Mucosa of stomach (tissue), 1 donor: ENCODE measurements around the gene COMMD7.

ENCODE experiments used
- H3K27me3 ChIP-seq: one replicate; pipeline ENCODE4 v1.7.0; 2013; ENCODE audit warnings: mild to moderate bottlenecking, low read length; ENCODE audit not compliant: control insufficient read depth, insufficient read depth
- H3K36me3 ChIP-seq: one replicate; pipeline ENCODE4 v1.7.0; 2013; ENCODE audit warnings: low read length; ENCODE audit not compliant: control insufficient read depth, insufficient read depth
- H3K4me1 ChIP-seq: one replicate; pipeline ENCODE4 v1.7.0; 2013; ENCODE audit warnings: mild to moderate bottlenecking, low read length; ENCODE audit not compliant: control insufficient read depth, insufficient read depth
- H3K4me3 ChIP-seq: one replicate; pipeline ENCODE4 v1.7.0; 2013; ENCODE audit warnings: low read length
- H3K9ac ChIP-seq: one replicate; pipeline ENCODE4 v1.7.0; 2013; ENCODE audit warnings: mild to moderate bottlenecking, low read length, moderate library complexity
- H3K9me3 ChIP-seq: one replicate; pipeline ENCODE4 v1.7.0; 2013; ENCODE audit warnings: mild to moderate bottlenecking, low read length, moderate library complexity; ENCODE audit not compliant: control insufficient read depth
- donor health status: Pancreatic carcinoma.

COMMD7 gene

DNA sequence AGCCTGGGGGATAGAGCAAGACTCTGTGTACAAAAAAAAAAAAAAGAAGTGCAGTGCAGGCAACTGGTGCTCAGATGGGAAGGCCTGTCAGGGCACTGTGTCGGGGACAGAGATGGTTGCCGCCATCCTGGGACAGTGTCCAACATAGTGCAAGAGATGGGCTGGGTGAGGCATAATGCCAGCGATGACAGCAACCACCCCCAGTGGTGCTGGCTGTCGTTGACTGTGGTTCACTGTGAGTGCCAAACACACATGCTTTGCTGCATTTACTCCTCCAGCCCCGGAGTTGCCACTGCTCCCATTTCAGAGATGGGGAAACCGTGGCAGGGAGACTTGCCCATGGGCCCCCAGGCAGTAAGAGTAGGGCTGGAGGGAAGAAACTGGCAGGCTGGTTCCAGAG lies 64.3 kb downstream of the COMMD7 start:
- Histone ChIP-seq H3K9me3 (no peaks in the 10 kb centered on the region), H3K36me3 (no peaks in the 10 kb centered on the region), H3K4me1 (peaks cover 5% of the 10 kb centered on the region), H3K27me3 (no peaks in the 10 kb centered on the region), H3K4me3 (no peak overlapping the region), H3K9ac (no peak overlapping the region)

DNA sequence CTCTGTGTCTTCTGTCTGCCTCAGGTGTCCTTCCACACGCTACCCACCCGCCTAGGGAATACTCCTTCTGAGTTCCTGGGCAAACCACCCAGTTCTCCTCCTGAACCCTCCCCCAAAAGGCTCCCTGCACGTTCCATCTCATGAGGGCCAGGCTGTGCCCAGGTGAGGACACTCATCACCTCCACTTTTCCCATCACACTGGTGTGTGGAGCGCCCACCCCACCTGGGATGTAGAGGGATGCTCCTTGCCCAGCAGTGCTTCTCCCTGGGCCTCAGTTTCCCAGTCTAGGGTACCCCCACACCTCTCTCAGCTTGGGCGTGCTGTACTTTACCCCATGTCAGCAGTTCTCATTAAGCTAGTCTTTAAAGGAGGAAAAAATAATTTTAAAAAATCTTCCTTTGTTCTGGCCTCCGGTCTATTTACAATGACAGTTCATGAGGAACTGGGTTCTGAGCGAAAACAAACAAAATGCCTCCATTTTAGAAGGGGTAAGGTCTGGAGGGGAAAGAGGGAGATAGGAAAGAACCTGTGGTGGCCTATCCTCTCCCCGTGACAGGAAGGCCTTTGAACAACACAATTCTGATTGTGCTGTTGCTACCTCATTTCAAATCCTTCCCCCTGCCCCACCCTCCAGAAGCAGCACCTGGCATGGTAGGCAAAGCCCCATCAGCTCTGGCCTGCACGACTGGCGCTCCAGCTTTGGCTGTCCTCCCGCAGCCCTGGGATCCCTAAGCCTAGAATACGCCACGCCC lies 67.9 kb downstream of the COMMD7 start:
- no peak overlapping the region for H3K4me3 ChIP-seq

DNA sequence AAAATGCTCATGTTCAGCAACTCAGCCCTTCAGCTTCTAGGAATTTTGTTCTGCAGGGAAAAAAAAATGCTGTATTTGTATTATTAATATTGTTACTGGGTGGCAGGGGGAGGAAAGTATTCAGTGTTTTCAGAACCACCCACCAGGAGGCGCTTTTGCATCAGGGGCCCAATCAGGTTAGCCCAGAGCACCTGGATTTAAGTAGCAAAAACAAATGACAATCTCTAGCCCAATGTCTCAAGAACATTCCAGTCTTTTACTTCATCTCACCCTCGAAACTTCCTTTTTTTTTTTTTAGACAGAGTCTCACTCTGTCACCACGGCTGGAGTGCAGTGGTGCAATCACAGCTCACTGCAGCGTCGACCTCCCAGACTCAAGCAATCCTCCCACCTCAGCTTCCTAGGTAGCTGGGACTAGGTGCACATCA lies 68.9 kb downstream of the COMMD7 start:
- H3K36me3 ChIP-seq, result no peaks in the 10 kb centered on the region
- H3K4me1 ChIP-seq, result no peaks in the 10 kb centered on the region
- no peak overlapping the region for H3K4me3 ChIP-seq
- H3K9me3 ChIP-seq, result no peaks in the 10 kb centered on the region
- H3K9ac ChIP-seq, result no peak overlapping the region
- H3K27me3 ChIP-seq, result no peaks in the 10 kb centered on the region

More for the DNA sequence above, 67.9 kb downstream of the COMMD7 start:
- Histone ChIP-seq H3K27me3 (no peaks in the 10 kb centered on the region), H3K36me3 (no peaks in the 10 kb centered on the region), H3K4me1 (no peaks in the 10 kb centered on the region), H3K9me3 (no peaks in the 10 kb centered on the region), H3K9ac (no peak overlapping the region)

DNA sequence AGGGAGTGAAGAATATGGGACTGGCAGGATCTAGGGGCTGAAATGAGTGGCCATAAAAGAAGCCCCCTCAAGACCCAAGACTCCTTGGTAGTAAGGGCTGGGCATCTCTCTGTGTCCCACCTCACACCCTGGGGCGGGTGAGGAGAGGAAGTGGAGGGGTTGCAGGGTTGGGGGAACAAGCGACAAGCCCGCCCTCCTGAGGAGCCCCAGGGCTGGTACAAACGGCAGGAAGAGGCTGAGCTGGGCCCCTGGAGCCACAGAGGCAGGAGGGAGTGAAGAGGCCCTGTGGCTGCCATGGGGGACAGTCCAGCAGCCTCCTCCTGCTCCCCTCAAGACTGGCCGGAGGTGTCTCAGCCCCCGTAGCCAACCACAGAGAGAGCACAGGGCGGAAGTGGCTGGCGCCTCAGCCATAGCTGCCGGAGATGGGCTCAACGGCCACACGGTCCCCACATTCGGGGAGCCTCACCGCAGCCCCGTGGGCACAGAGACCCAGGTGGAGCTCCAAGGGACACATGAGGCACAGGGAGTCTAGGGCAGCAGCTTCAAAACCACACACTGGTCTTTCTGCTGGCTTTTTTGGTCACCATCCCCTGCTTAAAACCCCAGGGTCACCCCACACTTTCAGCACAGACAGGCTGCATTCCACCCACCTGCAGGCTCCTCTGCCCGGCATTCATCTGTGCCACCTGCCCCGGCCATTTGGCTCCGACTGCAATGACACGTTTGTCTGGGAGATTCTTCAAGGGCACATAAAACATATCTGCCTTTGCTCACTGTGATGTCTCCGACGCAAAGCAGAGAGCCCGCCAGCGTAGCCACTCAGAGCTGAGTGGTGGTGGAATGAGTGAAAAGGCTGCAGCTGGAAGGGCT lies 70.0 kb downstream of the COMMD7 start:
- no peak overlapping the region for H3K9ac ChIP-seq

DNA sequence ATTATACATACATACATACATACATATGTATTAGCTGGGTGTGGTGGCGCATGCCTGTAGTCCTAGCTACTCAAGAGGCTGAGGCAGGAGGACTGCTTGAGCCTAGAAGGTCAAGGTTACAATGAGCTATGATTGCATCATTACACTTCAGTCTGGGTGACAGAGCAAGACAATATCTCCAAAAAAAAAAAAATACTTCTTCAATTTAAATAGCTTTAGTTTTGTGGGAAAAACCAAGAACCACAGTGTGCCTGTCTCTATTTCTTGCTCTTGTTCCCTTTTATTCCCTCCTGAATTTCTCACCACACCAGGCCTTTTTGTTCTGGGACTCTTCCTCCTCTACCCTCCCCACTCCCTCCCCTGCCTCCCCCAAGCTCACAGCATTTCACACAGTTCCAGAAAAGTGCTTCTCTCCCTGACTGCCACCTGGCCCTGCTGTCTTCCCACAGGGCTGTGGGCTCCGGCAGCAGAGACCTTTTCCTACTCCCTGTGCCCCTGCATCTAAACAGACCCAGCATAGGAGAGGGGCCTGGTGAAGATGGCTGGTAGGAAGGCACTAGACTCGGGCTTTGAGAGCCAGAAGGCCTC lies 70.8 kb downstream of the COMMD7 start:
- H3K36me3 ChIP-seq, result no peaks in the 10 kb centered on the region
- no peaks in the 10 kb centered on the region for H3K9me3 ChIP-seq
- no peaks in the 10 kb centered on the region for H3K27me3 ChIP-seq
- no peaks in the 10 kb centered on the region for H3K4me1 ChIP-seq
- H3K9ac ChIP-seq, result no peak overlapping the region
- no peak overlapping the region for H3K4me3 ChIP-seq

More for the DNA sequence above, 70.0 kb downstream of the COMMD7 start:
- Histone ChIP-seq H3K36me3 (no peaks in the 10 kb centered on the region), H3K9me3 (no peaks in the 10 kb centered on the region), H3K27me3 (no peaks in the 10 kb centered on the region), H3K4me1 (no peaks in the 10 kb centered on the region), H3K4me3 (no peak overlapping the region)

DNA sequence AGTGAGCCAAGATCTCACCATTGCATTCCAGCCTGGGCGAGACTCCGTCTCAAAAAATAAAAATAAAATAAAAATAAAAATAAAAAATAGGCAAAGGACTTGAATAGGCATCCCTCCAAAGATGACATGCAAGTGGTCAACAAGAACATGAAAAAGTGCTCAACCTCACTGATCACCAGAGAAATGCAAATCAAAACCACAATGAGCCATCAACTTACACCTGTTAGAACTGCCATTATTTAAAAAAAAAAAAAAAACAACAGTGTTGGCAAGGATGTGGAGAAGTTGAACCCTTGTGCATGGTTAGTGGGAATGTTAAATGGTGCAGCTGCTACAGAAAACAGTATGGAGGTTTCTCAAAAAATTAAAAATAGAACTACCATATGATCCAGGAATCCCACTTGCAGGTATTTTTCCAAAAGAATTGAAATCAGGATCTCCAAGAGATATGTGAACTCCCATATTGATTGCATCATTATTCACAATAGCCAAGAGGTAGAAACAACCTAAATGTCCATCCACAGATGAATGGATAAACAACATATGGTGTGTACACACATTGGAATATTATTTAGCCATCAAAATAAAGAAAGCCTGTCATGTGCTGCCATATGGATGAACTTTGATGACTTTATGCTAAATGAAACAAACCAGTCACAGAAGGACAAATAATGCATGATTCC lies 72.4 kb downstream of the COMMD7 start:
- Histone ChIP-seq H3K9me3 (no peaks in the 10 kb centered on the region), H3K9ac (no peak overlapping the region), H3K27me3 (no peaks in the 10 kb centered on the region), H3K4me1 (no peaks in the 10 kb centered on the region), H3K4me3 (no peak overlapping the region), H3K36me3 (no peaks in the 10 kb centered on the region)

DNA sequence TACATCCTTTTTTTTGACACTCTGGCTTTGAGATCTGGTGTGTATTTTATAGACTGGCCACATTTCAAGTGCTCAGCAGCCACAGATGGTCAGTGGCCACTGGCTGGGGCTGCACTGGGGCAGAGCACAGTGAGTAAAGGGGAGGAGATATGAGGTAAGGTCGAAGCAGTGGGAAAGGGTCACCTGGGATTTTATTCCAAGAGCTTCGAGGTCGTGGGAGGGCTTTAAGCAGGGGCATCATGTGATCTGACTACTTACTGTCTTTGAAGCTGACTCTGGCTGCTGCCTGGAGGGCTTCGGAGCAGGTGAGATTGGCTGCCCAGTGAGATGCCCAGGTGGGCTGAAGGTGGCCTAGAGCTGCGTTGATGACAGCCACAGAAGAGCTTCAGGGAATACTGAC lies 76.2 kb downstream of the COMMD7 start:
- no peaks in the 10 kb centered on the region for H3K27me3 ChIP-seq
- H3K4me1 ChIP-seq, result peaks cover 7% of the 10 kb centered on the region
- H3K9ac ChIP-seq, result no peak overlapping the region
- no peak overlapping the region for H3K4me3 ChIP-seq
- no peaks in the 10 kb centered on the region for H3K9me3 ChIP-seq
- no peaks in the 10 kb centered on the region for H3K36me3 ChIP-seq

DNA sequence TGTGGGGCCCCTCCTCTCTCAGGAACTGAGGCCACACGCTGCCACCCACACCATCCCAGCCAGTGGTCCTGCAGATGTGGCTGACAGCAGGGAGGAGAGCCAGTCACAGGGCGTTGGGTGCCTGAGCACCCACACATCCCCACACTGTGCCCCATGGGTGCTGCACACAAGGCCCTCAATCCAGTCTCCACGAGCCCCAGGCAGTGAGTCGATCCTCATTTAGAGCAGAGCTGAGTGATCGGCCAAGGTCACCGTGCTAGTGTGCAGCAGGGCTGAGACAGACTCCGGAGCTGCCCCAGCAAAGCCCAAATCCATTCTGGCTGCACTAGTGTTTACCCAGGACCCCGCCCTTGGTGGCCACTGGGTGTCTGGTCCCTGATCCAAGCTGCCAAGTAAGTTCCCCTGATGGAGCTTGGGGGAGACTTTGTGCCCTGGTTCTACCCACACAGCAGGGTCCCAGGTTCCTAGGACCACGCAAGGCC lies 78.5 kb downstream of the COMMD7 start:
- no peaks in the 10 kb centered on the region for H3K9me3 ChIP-seq
- H3K9ac ChIP-seq, result no peak overlapping the region
- peaks cover 7% of the 10 kb centered on the region for H3K4me1 ChIP-seq
- no peaks in the 10 kb centered on the region for H3K36me3 ChIP-seq
- no peak overlapping the region for H3K4me3 ChIP-seq
- no peaks in the 10 kb centered on the region for H3K27me3 ChIP-seq

DNA sequence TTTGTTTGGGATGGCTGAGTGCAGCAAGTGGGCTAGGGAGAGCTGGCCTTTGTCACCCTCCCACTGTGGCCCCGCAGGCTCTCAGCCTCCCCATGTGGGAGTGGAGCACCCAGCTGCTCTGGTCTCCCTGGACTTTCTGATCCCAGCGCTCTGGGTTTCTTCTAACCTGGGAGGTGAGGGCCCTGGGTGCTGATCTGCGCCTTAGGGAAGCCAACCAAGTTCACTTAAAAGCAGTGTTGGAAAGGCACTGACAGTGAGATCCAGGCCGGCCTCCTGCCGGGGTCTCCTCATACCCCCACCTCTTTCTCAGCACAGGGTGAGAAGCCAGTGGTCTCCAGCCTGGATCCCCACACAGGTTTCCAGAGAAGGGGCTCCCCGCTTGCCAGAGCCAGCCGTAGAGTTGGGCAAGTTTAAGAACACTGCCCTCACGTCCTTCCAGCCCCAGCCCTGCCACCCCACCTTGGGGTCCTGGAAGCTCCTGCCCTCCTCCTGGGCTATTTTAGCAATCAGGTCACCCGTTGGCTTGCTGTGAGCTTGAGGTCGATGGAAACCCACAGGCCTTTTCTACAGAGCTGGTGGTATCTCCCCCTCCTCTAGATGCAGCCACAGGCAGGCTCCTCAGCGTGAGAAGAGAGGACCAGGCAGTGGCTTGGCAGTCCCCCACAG lies 79.1 kb downstream of the COMMD7 start:
- no peaks in the 10 kb centered on the region for H3K27me3 ChIP-seq
- no peak overlapping the region for H3K4me3 ChIP-seq
- H3K9ac ChIP-seq, result no peak overlapping the region
- peaks cover 7% of the 10 kb centered on the region for H3K4me1 ChIP-seq
- H3K9me3 ChIP-seq, result no peaks in the 10 kb centered on the region
- H3K36me3 ChIP-seq, result no peaks in the 10 kb centered on the region

DNA sequence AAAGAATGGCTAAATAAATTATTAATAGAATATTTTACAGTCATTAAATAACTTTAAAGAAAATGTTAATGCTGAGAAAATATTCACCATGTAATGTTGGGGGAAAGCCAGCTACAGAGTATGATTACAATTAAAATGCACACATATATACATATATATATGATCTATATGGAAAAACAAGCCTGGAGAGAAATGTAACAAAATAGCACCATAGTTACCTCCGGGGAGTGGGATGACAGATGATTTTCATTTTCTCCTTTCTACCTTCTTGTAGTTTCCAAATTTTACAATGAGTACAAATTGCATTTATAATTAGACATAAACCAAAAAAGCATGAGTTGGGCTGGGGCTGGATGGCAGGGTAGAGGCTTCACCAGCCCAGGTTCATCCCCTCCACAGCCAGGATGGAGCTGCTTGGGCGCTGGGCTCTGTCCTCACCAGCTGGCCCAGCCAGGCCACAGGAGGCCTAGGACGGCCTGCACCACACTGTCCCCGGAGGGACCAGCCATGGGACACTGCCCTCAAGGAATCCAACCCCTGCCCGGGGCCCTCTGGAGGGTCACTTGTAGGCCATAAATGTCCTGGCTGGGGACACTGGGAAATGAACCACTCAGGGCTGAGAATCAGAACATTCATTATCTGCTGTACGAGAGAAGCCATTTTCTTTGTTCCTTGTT lies 79.8 kb downstream of the COMMD7 start:
- peaks cover 7% of the 10 kb centered on the region for H3K4me1 ChIP-seq
- no peaks in the 10 kb centered on the region for H3K36me3 ChIP-seq
- no peak overlapping the region for H3K4me3 ChIP-seq
- H3K27me3 ChIP-seq, result no peaks in the 10 kb centered on the region
- H3K9me3 ChIP-seq, result no peaks in the 10 kb centered on the region
- no peak overlapping the region for H3K9ac ChIP-seq
